Islet of Langerhans (tissue), 1 donor: Measurements from ENCODE around the gene PRR7.
A peak's percentile ranks its signal among the peaks of the same experiment; 100 is the strongest.

Experiments
- FAIRE-seq: peaks from one replicate; lab custom pipeline; 2011; peaks lifted over from hg19 to GRCh38; lab: Jason Lieb, UNC

Gene PRR7

GRCh38 chr5:177425196-177425800 is 21.3 kb upstream of the PRR7 start:
- FAIRE-seq, result no peak

- peak; percentile 76 for FAIRE-seq
Measured at GRCh38 chr5:177425801-177426565, 20.6 kb upstream of the PRR7 start.

GRCh38 chr5:177426566-177427210 is 19.9 kb upstream of the PRR7 start, which contains the start of gene GRK6:
Gene GRK6, plus strand, starts transcription at chr5:177426676. Its CDS starts 170 bp downstream, at chr5:177426846.
- no peak for FAIRE-seq

GRCh38 chr5:177427211-177427822 is 19.3 kb upstream of the PRR7 start:
- FAIRE-seq, result no peak

- FAIRE-seq, result no peak
Measured at GRCh38 chr5:177427919-177428573, 18.6 kb upstream of the PRR7 start.

- no peak for FAIRE-seq
Measured at GRCh38 chr5:177428574-177429217, 17.9 kb upstream of the PRR7 start.

GRCh38 chr5:177429248-177430040 is 17.2 kb upstream of the PRR7 start:
- no peak for FAIRE-seq

GRCh38 chr5:177430140-177430951 is 16.3 kb upstream of the PRR7 start:
- no peak for FAIRE-seq

- FAIRE-seq, result no peak
Measured at GRCh38 chr5:177430972-177431316, 15.7 kb upstream of the PRR7 start.

GRCh38 chr5:177431317-177432142 is 15.1 kb upstream of the PRR7 start:
- FAIRE-seq, result no peak

- no peak for FAIRE-seq
Measured at GRCh38 chr5:177432143-177432838, 14.3 kb upstream of the PRR7 start.

GRCh38 chr5:177432839-177433657 is 13.6 kb upstream of the PRR7 start:
- FAIRE-seq, result no peak

- FAIRE-seq, result no peak
Measured at GRCh38 chr5:177433658-177434217, 12.9 kb upstream of the PRR7 start.

GRCh38 chr5:177434437-177434836 is 12.2 kb upstream of the PRR7 start:
- FAIRE-seq, result no peak

- FAIRE-seq, result no peak
Measured at GRCh38 chr5:177434942-177435738, 11.5 kb upstream of the PRR7 start.

- FAIRE-seq, result no peak
Measured at GRCh38 chr5:177435847-177436536, 10.6 kb upstream of the PRR7 start.
